ENCODE results near the gene CTLA4. TPM values are rescaled to one million over a fixed set of nuclear protein-coding genes. Genes with fewer than 3 reads are reported as not detected.

The CTLA4 gene
- total RNA-seq, 1 donor from 2014 or later = 7.9 TPM

DNA sequence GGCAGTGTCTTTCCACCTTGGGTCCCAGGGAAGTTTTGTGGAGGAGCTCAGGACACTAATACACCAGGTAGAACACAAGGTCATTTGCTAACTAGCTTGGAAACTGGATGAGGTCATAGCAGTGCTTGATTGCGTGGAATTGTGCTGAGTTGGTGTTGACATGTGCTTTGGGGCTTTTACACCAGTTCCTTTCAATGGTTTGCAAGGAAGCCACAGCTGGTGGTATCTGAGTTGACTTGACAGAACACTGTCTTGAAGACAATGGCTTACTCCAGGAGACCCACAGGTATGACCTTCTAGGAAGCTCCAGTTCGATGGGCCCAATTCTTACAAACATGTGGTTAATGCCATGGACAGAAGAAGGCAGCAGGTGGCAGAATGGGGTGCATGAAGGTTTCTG, 5.9 kb downstream of the CTLA4 start:
- no peak for DNase-seq (ENCODE audit: extremely low spot score in 2 of 2)
- Histone ChIP-seq H3K4me3 (no peak overlapping the region), H3K36me3 (no peaks in the 10 kb centered on the region), H3K27ac (no peak overlapping the region), H3K9me3 (no peaks in the 10 kb centered on the region), H3K4me1 (no peaks in the 10 kb centered on the region), H3K27me3 (no peaks in the 10 kb centered on the region)
- TF ChIP-seq, protein P1, sequence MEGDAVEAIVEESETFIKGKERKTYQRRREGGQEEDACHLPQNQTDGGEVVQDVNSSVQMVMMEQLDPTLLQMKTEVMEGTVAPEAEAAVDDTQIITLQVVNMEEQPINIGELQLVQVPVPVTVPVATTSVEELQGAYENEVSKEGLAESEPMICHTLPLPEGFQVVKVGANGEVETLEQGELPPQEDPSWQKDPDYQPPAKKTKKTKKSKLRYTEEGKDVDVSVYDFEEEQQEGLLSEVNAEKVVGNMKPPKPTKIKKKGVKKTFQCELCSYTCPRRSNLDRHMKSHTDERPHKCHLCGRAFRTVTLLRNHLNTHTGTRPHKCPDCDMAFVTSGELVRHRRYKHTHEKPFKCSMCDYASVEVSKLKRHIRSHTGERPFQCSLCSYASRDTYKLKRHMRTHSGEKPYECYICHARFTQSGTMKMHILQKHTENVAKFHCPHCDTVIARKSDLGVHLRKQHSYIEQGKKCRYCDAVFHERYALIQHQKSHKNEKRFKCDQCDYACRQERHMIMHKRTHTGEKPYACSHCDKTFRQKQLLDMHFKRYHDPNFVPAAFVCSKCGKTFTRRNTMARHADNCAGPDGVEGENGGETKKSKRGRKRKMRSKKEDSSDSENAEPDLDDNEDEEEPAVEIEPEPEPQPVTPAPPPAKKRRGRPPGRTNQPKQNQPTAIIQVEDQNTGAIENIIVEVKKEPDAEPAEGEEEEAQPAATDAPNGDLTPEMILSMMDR (IDR thresholded peaks at IDR 0.05) = no peak
- TF ChIP-seq POLR2AphosphoS5 (IDR thresholded peaks at IDR 0.05; ENCODE audit: insufficient read depth in 1 of 2, low read depth in 1 of 2) = no peak
- no peak for TF ChIP-seq POLR2A (IDR thresholded peaks at IDR 0.05)
- intact Hi-C loops (cut with DNase I) = no loop called here

DNA sequence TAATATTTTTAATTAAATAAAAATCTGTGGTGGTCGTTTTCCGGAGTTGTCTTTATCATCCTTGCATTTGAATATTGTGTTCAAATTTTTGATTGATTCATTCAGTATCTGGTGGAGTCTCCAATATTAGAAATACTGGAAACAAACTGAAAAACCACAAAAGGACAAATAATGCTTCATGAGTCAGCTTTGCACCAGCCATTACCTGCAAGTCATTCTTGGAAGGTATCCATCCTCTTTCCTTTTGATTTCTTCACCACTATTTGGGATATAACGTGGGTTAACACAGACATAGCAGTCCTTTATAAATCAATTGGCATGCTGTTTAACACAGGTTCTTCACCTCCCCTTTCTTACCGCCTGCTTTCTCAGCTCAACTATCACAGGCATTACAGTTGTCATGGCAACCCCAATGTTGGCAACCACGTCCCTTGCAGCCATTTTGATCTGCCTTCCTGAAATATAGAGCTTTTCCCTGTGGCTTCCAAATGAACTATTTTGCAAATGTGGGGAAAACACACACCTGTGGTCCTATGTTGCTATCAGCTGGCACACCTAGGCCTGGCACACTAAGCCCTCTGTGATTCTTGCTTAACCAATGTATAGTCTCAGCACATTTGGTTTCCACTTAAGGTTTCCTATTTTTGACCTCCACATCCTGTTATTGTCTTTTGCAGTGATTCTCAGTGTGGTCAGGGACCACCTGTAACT, 6.5 kb downstream of the CTLA4 start:
- Histone ChIP-seq H3K27ac (no peak overlapping the region), H3K9me3 (no peaks in the 10 kb centered on the region), H3K36me3 (no peaks in the 10 kb centered on the region), H3K27me3 (no peaks in the 10 kb centered on the region), H3K4me1 (no peaks in the 10 kb centered on the region), H3K4me3 (no peak overlapping the region)
- DNase-seq (ENCODE audit: extremely low spot score in 2 of 2) = no peak
- intact Hi-C loops (cut with DNase I) = no loop called here
- TF ChIP-seq, protein P1 (IDR thresholded peaks at IDR 0.05) = no peak
- no peak for TF ChIP-seq POLR2A (IDR thresholded peaks at IDR 0.05)

DNA sequence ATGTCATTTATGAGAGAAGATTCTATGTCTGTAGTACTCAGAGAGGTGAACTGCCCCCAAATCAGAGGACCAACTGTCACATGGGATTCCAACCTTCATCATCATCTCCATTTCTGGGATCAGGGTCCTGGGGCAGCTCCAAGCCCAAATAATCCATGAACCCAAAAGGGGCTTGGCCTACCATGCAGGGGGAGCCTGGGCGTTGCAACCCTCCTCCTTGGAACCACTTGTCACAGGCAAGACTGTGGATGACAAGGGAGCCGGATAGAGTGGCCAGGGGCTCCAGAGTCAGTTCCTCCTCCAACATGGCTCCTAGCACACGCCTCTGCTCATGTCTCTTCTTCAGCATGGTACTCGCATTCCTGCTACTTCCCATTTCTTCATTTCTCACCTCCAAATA, 7.9 kb downstream of the CTLA4 start:
- no peak overlapping the region for H3K4me3 ChIP-seq

DNA sequence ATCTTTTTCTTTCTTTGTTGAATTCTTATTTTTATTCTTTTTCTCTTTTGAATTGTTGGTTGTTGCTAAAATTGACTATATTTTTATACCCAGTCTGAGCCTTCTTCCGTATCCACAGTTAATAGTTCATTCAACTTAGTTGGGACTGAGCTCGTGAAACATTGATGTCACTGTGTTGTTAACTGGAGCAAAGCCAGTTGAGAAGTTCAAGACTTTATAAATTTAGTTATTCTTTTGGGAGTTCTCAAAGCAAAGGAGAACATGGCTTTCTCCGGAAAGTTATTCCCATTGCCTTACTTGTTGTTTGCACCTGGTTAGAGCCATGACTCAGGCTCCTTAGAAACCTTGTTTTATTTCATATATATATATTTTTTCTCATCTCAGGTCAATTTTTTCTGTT, 8.8 kb downstream of the CTLA4 start:
- Histone ChIP-seq H3K4me3 (no peak overlapping the region), H3K36me3 (no peaks in the 10 kb centered on the region), H3K27ac (no peak overlapping the region), H3K9me3 (no peaks in the 10 kb centered on the region), H3K4me1 (no peaks in the 10 kb centered on the region), H3K27me3 (no peaks in the 10 kb centered on the region)
- DNase-seq (ENCODE audit: extremely low spot score in 2 of 2) = no peak
- intact Hi-C loops (cut with DNase I) = no loop called here
- TF ChIP-seq, protein P1 (IDR thresholded peaks at IDR 0.05) = no peak
- TF ChIP-seq POLR2A (IDR thresholded peaks at IDR 0.05) = no peak

More for the DNA sequence above, 7.9 kb downstream of the CTLA4 start:
- Histone ChIP-seq H3K27ac (no peak overlapping the region), H3K9me3 (no peaks in the 10 kb centered on the region), H3K4me1 (no peaks in the 10 kb centered on the region), H3K36me3 (no peaks in the 10 kb centered on the region), H3K27me3 (no peaks in the 10 kb centered on the region)
- intact Hi-C loops (cut with DNase I) = no loop called here
- no peak for DNase-seq (ENCODE audit: extremely low spot score in 2 of 2)
- no peak for TF ChIP-seq POLR2AphosphoS5 (IDR thresholded peaks at IDR 0.05; ENCODE audit: insufficient read depth in 1 of 2, low read depth in 1 of 2)

DNA sequence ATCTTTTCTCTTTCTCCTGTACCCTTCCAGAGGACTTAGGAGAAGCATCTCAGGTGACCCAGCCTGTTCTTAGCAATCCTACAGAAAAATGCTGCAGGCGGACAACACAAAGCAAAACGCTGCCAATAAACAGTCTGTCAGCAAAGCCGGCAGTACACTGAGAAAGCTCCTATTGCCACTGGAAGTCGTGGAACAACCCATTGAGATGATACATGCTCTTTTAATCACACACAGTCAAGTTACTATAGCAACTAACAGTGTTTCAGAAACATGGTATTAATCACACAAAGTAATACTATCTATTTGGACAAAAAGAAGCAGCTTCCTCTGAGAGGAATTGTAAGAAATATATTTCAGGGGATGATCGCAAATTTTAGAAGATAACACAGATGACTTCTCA, 10.5 kb downstream of the CTLA4 start:
- DNase-seq (ENCODE audit: extremely low spot score in 2 of 2) = no peak
- H3K36me3 ChIP-seq = no peaks in the 10 kb centered on the region
- H3K4me1 ChIP-seq = no peaks in the 10 kb centered on the region
- TF ChIP-seq POLR2AphosphoS5 (IDR thresholded peaks at IDR 0.05; ENCODE audit: insufficient read depth in 1 of 2, low read depth in 1 of 2) = no peak
- TF ChIP-seq, protein P1 (IDR thresholded peaks at IDR 0.05) = no peak
- no peak for TF ChIP-seq POLR2A (IDR thresholded peaks at IDR 0.05)
- intact Hi-C loops (cut with DNase I) = no loop called here
- no peaks in the 10 kb centered on the region for H3K27me3 ChIP-seq
- H3K27ac ChIP-seq = no peak overlapping the region
- H3K9me3 ChIP-seq = no peaks in the 10 kb centered on the region
- no peak overlapping the region for H3K4me3 ChIP-seq
